Loucy (cell line): ENCODE data around the gene ST8SIA5.

Experiments
- CTCF ChIP-seq: fragments of 200-600 bp; sonication (generic); conservative IDR thresholded peaks from 2 replicates; pipeline ENCODE4 v1.5.1; 2014; ENCODE audit warnings: mild to moderate bottlenecking, antibody characterized with exemption, low read length
- EZH2phosphoT487 ChIP-seq: fragments of 200-600 bp; IDR thresholded peaks from 2 replicates; pipeline ENCODE4 v1.6.1; 2018; ENCODE audit warnings: antibody characterized with exemption, mild to moderate bottlenecking, moderate library complexity, borderline replicate concordance

GRCh38 chr18:46711444-46711863 lies 45.4 kb downstream of the ST8SIA5 start:
- no peak for TF ChIP-seq CTCF
- TF ChIP-seq EZH2phosphoT487, result no peak
